Ramos (cell line): ENCODE measurements around the gene DOC2A.

Experiments
- in situ Hi-C: fragments of 300-500 bp; cut with MboI; formaldehyde crosslinking; loops from one replicate; pipeline ENCODE4 v1.14.3; 2022; ENCODE audit warnings: low sequenced_read_pairs; ENCODE audit not compliant: unreplicated experiment

DOC2A gene

GRCh38 chr16:30007378-30007895 lies 3.4 kb downstream of the DOC2A start:
- in situ Hi-C loops, result loop anchor here (25.0 kb wide), 1 partner anchor 170 kb away; no protein-coding TSS in a partner anchor

- in situ Hi-C loops, result loop anchor here (25.0 kb wide), 1 partner anchor 170 kb away; no protein-coding TSS in a partner anchor
Observed at GRCh38 chr16:30006659-30007377, 4.0 kb downstream of the DOC2A start.

- in situ Hi-C loops, result loop anchor here (25.0 kb wide), 1 partner anchor 169 kb away; no protein-coding TSS in a partner anchor
Observed at GRCh38 chr16:30006095-30006473, 4.7 kb downstream of the DOC2A start.

GRCh38 chr16:30005341-30006094 lies 5.3 kb downstream of the DOC2A start:
- in situ Hi-C loops, result loop anchor here (25.0 kb wide), 1 partner anchor 168 kb away; no protein-coding TSS in a partner anchor

- in situ Hi-C loops, result loop anchor here (25.0 kb wide), 1 partner anchor 168 kb away; no protein-coding TSS in a partner anchor
Observed at GRCh38 chr16:30004811-30005242, 6.0 kb downstream of the DOC2A start.

GRCh38 chr16:30004424-30004776 lies 6.4 kb downstream of the DOC2A start:
- in situ Hi-C loops, result loop anchor here (25.0 kb wide), 1 partner anchor 167 kb away; no protein-coding TSS in a partner anchor

- in situ Hi-C loops, result loop anchor here (25.0 kb wide), 1 partner anchor 167 kb away; no protein-coding TSS in a partner anchor
Observed at GRCh38 chr16:30003670-30004423, 7.0 kb downstream of the DOC2A start.

GRCh38 chr16:30002614-30003346 lies 8.0 kb downstream of the DOC2A start:
- in situ Hi-C loops, result loop anchor here (25.0 kb wide), 1 partner anchor 165 kb away; no protein-coding TSS in a partner anchor

- in situ Hi-C loops, result loop anchor here (25.0 kb wide), 1 partner anchor 164 kb away; no protein-coding TSS in a partner anchor
Observed at GRCh38 chr16:30000735-30001631, 9.8 kb downstream of the DOC2A start.

- in situ Hi-C loops, result loop anchor here (25.0 kb wide), 1 partner anchor 162 kb away; no protein-coding TSS in a partner anchor
Observed at GRCh38 chr16:29999605-30000004, 11.2 kb downstream of the DOC2A start.

GRCh38 chr16:29996766-29997250 lies 14.0 kb downstream of the DOC2A start:
- in situ Hi-C loops, result no loop called here

GRCh38 chr16:29995911-29996765 lies 14.7 kb downstream of the DOC2A start, which contains the start of gene INO80E:
TSS of gene INO80E (plus strand) at chr16:29996241. CDS start at chr16:29996311, 70 bp downstream.
- in situ Hi-C loops, result no loop called here

- in situ Hi-C loops, result no loop called here
Observed at GRCh38 chr16:29995324-29995910, 15.4 kb downstream of the DOC2A start, which contains the start of gene HIRIP3. TSS of gene HIRIP3 (minus strand) at chr16:29995617. CDS start at chr16:29995605, 12 bp downstream.

- in situ Hi-C loops, result loop anchor here (5.0 kb wide), 1 partner anchor 57 kb away; no protein-coding TSS in a partner anchor
Observed at GRCh38 chr16:29994600-29995323, 16.1 kb downstream of the DOC2A start.

GRCh38 chr16:29993903-29994599 lies 16.8 kb downstream of the DOC2A start:
- in situ Hi-C loops, result loop anchor here (5.0 kb wide), 1 partner anchor 57 kb away; no protein-coding TSS in a partner anchor
